ENCODE measurements around the gene ZNF827. TPM values are rescaled to one million over a fixed set of nuclear protein-coding genes. Genes with fewer than 3 reads are reported as not detected.

The ZNF827 gene
- total RNA-seq, 2 donors from 2014 or later: 13.3 to 17.9 TPM

DNA sequence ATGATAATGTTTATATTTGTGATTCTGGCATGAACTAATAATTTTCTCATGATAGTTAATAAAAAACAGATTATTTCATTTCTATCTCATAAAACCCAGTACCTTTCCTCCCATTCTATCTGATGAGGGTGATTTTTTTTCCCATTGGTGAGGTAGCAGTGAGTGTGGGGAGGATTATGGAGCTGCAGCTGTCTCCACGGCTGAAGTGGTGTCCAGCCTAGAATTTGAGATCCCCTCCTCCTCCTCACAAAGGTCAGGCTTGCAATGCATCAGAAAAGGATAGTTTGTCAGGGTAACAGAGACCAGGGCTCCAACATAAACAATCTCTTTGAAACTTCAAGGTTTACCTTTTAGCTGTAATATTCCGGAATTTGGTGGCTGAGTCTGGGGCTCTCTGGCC, 197.8 kb downstream of the ZNF827 start:
- intact Hi-C loops (cut with DNase I): no loop called here
- ATAC-seq: no peak
- DNase-seq: no peak

- DNase-seq (no peak), ATAC-seq (no peak)
- intact Hi-C loops (cut with DNase I): loop anchor here in 1 of 2 donors (10.0 kb wide), 1 partner anchor 75 kb away; no protein-coding TSS in a partner anchor
These were observed 198.8 kb downstream of the ZNF827 start for GRCh38 chr4:145739845-145740244.

- ATAC-seq (peak; percentile 5 to 27), DNase-seq (peak; percentile 61)
- intact Hi-C loops (cut with DNase I): loop anchor here in 1 of 2 donors (10.0 kb wide), 1 partner anchor 78 kb away; no protein-coding TSS in a partner anchor
These were observed 202.3 kb downstream of the ZNF827 start for GRCh38 chr4:145736241-145736831.

DNA sequence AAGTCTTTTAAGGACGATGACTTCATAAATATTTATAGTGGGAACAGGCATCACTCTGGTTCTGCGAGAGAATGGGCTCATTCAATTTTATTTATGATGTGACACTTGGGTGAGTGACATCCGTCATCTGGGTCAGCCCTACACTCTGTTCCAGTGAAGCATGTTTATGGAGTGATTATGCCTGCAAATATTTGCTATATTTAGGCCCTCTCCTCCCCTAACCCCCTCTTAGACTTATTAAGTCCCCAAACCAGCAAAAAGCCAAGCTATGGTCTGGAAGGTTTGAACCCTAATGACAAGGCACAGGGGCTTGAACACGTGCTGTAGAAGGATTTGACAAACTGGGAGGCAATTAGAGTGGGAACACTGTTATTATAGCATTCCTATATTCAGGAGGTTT, 202.8 kb downstream of the ZNF827 start:
- ATAC-seq: no peak
- no peak for DNase-seq
- intact Hi-C loops (cut with DNase I): loop anchor here in 1 of 2 donors (10.0 kb wide), 1 partner anchor 79 kb away; no protein-coding TSS in a partner anchor

DNA sequence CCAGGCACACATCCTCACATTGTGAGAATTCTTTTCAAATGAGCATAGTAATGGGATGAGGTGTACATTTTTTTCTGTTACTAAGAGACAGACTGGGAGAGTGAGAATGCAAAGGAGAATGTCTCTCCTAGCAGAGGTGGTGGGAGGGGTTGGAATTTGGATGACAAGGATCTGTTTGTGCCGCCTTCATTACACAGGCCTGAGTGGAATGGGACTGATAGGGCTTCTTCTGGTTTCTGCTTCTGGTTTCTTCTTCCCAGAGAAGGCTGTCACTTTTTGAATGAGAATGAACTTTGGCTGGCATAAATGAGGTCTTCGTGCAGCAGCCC, 203.3 kb downstream of the ZNF827 start:
- intact Hi-C loops (cut with DNase I): loop anchor here in 1 of 2 donors (10.0 kb wide), 1 partner anchor 79 kb away; no protein-coding TSS in a partner anchor
- DNase-seq (no peak), ATAC-seq (peak in 1 of 2 donors; percentile 12)

- ATAC-seq: peak; percentile 8 to 80
These were observed 203.9 kb downstream of the ZNF827 start for GRCh38 chr4:145734576-145735346.

GRCh38 chr4:145734031-145734430, 204.6 kb downstream of the ZNF827 start:
- ATAC-seq (no peak), DNase-seq (no peak)
- intact Hi-C loops (cut with DNase I): loop anchor here in 1 of 2 donors (5.0 to 10.0 kb wide), 3 partner anchors 81 to 198 kb away; partner anchors contain the start of gene MMAA

More at GRCh38 chr4:145734576-145735346, 203.9 kb downstream of the ZNF827 start:
- intact Hi-C loops (cut with DNase I): loop anchor here in 1 of 2 donors (5.0 to 10.0 kb wide), 3 partner anchors 80 to 198 kb away; partner anchors contain the start of gene MMAA
- DNase-seq: peak; percentile 84

GRCh38 chr4:145732895-145733880, 205.4 kb downstream of the ZNF827 start:
- intact Hi-C loops (cut with DNase I): loop anchor here in 1 of 2 donors (5.0 to 10.0 kb wide), 3 partner anchors 82 to 199 kb away; partner anchors contain the start of gene MMAA
- peak; percentile 94 to 95 for ATAC-seq
- peak; percentile 97 for DNase-seq

GRCh38 chr4:145732001-145732815, 206.4 kb downstream of the ZNF827 start:
- DNase-seq (no peak), ATAC-seq (no peak)
- intact Hi-C loops (cut with DNase I): loop anchor here in 1 of 2 donors (5.0 to 10.0 kb wide), 3 partner anchors 83 to 200 kb away; partner anchors contain the start of gene MMAA

DNA sequence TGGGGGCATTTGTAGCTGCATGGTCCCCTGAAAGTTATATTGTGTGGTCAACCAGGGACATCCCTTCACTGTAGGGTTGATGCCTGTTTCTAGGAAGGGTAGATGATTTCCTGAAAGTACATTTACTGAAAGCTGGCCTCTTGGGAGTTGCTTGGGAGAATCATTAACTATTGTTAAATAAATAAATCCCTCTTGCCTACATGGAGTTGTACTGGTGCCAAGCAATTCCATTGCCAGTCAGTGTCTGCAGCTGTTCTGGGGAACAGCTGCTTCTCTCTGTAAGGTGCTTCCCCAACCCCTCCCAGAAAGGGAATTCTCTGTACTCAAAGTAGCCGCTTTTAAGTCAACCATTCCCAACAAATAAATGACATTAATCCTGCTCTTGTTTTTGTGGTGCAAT, 207.6 kb downstream of the ZNF827 start:
- intact Hi-C loops (cut with DNase I): loop anchor here in 1 of 2 donors (5.0 to 10.0 kb wide), 3 partner anchors 84 to 201 kb away; partner anchors contain the start of gene MMAA
- ATAC-seq: no peak
- no peak for DNase-seq

DNA sequence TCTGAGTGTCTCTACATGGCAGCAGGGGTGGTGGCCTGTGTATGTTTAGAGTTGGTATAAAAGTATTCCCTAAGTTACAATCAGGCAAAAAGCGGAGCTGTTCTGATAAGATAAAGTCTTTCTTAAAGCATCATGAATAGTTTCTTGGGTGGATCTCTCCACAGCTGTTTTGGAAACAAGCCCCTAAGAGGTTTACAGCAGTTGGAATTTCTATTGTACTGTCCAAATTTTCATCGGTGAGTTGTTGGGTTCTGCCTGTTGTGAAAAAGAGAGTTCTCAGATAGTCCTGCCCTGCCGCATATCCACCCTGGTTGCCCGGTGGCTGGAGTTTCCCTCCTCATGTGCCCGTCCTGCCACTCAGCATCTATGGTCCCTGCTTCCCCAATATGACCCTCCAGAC, 208.6 kb downstream of the ZNF827 start:
- intact Hi-C loops (cut with DNase I): loop anchor here in 1 of 2 donors (5.0 to 10.0 kb wide), 3 partner anchors 85 to 202 kb away; partner anchors contain the start of gene MMAA
- DNase-seq (no peak), ATAC-seq (no peak)

GRCh38 chr4:145723336-145723735, 215.3 kb downstream of the ZNF827 start:
- intact Hi-C loops (cut with DNase I): no loop called here
- DNase-seq (no peak), ATAC-seq (no peak)

GRCh38 chr4:145722561-145722960, 216.1 kb downstream of the ZNF827 start:
- peak; percentile 30 to 38 for ATAC-seq
- intact Hi-C loops (cut with DNase I): no loop called here
- no peak for DNase-seq

DNA sequence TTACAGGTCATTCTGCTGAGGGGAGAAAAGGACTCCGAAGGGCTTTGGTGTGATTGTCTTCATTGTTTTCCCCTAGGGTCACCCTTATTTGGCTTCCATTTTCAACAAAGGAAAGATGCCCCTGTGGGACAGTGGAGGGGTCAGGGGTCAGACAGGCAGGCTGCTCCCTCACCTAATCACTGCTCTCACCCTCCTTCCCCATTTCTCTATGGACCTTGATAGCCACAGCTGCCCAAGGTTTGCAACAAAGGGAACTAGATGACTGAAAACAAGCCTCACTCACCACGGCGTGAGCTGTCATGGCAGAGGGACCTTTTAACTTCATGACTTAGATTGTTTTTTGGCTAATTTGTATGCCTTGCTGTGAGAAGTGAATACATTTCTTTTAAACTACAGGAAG, 218.0 kb downstream of the ZNF827 start:
- no peak for ATAC-seq
- DNase-seq: no peak
- intact Hi-C loops (cut with DNase I): no loop called here

GRCh38 chr4:145719752-145720624, 218.6 kb downstream of the ZNF827 start:
- DNase-seq (no peak), ATAC-seq (peak; percentile 14 to 16)
- intact Hi-C loops (cut with DNase I): loop anchor here in 1 of 2 donors (5.0 kb wide), 1 partner anchor 38 kb away; the partner anchor contains the start of gene C4orf51

DNA sequence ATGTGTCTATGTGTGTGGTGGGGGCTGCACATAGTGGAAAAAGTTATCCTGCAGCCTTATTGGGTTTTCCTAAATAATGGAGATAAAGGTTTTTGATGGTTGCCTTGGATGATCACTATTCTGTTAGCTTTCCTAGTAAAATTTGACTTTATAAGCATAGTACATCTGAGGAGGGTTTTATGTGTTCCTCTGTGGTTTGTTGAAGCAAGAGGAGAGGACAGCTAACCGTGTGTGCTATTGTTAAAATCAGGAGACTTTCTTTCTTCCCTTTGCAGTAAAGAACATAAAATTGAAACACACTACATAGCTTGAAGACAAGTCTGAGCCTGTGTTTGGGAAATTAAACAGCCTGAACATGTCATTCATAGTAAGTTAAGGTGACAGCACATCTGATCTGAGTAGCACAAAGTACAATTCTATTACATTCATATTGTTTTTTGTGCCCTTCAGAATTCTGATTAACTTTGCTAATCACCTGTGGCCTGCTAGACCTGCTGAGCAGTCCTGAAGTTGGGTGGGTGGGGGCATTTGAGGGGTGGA, 221.9 kb downstream of the ZNF827 start:
- intact Hi-C loops (cut with DNase I): loop anchor here in 1 of 2 donors (5.0 kb wide), 1 partner anchor 34 kb away; the partner anchor contains the start of gene C4orf51
- DNase-seq (no peak), ATAC-seq (no peak)
